Glutamatergic neuron (in vitro differentiated cells): ENCODE results near the gene SCAI. TPM values are rescaled to one million over a fixed set of nuclear protein-coding genes. Genes with fewer than 3 reads are reported as not detected.
"Not testable (repeated sequence)": the region's sequence is repeated elsewhere in the genome, so short reads cannot be mapped to it uniquely, and the experiment has no call there.

Experiments
- DNase-seq: peaks from one replicate; pipeline ENCODE4 v3.0.0; 2022
- H3K27ac Mint-ChIP-seq: one replicate; pipeline ENCODE4 v1.8.0; 2020; ENCODE audit warnings: mild to moderate bottlenecking, mixed read lengths, inconsistent platforms; ENCODE audit not compliant: unreplicated experiment
- H3K27me3 Mint-ChIP-seq: one replicate; pipeline ENCODE4 v1.8.0; 2020; ENCODE audit warnings: mild to moderate bottlenecking, moderate library complexity, mixed read lengths, inconsistent platforms; ENCODE audit not compliant: unreplicated experiment
- H3K36me3 Mint-ChIP-seq: one replicate; pipeline ENCODE4 v1.8.0; 2020; ENCODE audit warnings: mild to moderate bottlenecking, mixed read lengths, inconsistent platforms; ENCODE audit not compliant: unreplicated experiment
- H3K4me1 Mint-ChIP-seq: one replicate; pipeline ENCODE4 v1.8.0; 2020; ENCODE audit warnings: mild to moderate bottlenecking, low read depth, mixed read lengths, inconsistent platforms; ENCODE audit not compliant: unreplicated experiment
- H3K4me3 Mint-ChIP-seq: one replicate; pipeline ENCODE4 v1.8.0; 2020; ENCODE audit warnings: mild to moderate bottlenecking, mixed read lengths, inconsistent platforms; ENCODE audit not compliant: unreplicated experiment
- H3K9me3 Mint-ChIP-seq: one replicate; pipeline ENCODE4 v1.8.0; 2020; ENCODE audit warnings: mild to moderate bottlenecking, moderate library complexity, mixed read lengths, inconsistent platforms; ENCODE audit not compliant: unreplicated experiment
- total RNA-seq: library from RNA; stranded (reverse); fragmentation: NEBNext Ultra II Directional; extraction: Animal tissue kit (Norgen Biotek cat#: 25700); gene quantifications from one replicate; pipeline ENCODE4 v1.2.1, GENCODE V29; 2021; ENCODE audit not compliant: unreplicated experiment
- TF ChIP-seq, protein P1 (sequence below): fragments of 200-600 bp; sonication (generic); IDR thresholded peaks from one replicate; pipeline ENCODE4 v1.5.0; 2021; ENCODE audit not compliant: partially characterized antibody, unreplicated experiment

The SCAI gene
- total RNA-seq, 1 donor from 2014 or later: 13.7 TPM

DNA sequence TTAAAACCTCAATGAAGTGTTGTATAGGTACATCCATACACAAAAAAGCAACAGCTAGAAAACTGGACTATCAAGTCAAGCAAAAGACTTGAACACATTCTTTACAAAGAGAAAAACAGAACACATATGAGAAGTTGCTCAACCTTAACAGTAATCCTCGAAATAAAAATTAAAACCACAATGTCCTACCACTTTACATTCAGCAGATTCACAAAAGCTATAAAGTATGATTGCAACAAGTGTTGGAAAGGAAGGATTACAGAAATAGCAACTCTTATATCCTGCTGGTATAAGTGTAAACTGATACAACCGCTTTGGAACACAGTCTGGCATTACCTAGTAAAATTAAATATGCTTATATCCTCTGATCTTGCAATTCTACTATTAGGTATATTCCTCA is 173.9 kb downstream of the SCAI start:
- TF ChIP-seq, protein P1, sequence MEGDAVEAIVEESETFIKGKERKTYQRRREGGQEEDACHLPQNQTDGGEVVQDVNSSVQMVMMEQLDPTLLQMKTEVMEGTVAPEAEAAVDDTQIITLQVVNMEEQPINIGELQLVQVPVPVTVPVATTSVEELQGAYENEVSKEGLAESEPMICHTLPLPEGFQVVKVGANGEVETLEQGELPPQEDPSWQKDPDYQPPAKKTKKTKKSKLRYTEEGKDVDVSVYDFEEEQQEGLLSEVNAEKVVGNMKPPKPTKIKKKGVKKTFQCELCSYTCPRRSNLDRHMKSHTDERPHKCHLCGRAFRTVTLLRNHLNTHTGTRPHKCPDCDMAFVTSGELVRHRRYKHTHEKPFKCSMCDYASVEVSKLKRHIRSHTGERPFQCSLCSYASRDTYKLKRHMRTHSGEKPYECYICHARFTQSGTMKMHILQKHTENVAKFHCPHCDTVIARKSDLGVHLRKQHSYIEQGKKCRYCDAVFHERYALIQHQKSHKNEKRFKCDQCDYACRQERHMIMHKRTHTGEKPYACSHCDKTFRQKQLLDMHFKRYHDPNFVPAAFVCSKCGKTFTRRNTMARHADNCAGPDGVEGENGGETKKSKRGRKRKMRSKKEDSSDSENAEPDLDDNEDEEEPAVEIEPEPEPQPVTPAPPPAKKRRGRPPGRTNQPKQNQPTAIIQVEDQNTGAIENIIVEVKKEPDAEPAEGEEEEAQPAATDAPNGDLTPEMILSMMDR: no peak
- Mint-ChIP-seq H3K4me3 (no peak overlapping the region), H3K27ac (no peak overlapping the region), H3K4me1 (no peaks in the 10 kb centered on the region), H3K36me3 (no peaks in the 10 kb centered on the region), H3K9me3 (no peaks in the 10 kb centered on the region), H3K27me3 (no peaks in the 10 kb centered on the region)
- no peak for DNase-seq

GRCh38 chr9:124968238-124968637 is 175.1 kb downstream of the SCAI start:
- Mint-ChIP-seq H3K4me3 (no peak overlapping the region), H3K9me3 (no peaks in the 10 kb centered on the region), H3K27ac (no peak overlapping the region), H3K4me1 (no peaks in the 10 kb centered on the region), H3K36me3 (no peaks in the 10 kb centered on the region), H3K27me3 (no peaks in the 10 kb centered on the region)
- TF ChIP-seq, protein P1: no peak
- DNase-seq: no peak

GRCh38 chr9:124965775-124966568 is 177.4 kb downstream of the SCAI start:
- H3K4me3 Mint-ChIP-seq, H3K4me1 Mint-ChIP-seq, H3K36me3 Mint-ChIP-seq, H3K27me3 Mint-ChIP-seq, H3K27ac Mint-ChIP-seq, H3K9me3 Mint-ChIP-seq, DNase-seq: not testable (repeated sequence)

DNA sequence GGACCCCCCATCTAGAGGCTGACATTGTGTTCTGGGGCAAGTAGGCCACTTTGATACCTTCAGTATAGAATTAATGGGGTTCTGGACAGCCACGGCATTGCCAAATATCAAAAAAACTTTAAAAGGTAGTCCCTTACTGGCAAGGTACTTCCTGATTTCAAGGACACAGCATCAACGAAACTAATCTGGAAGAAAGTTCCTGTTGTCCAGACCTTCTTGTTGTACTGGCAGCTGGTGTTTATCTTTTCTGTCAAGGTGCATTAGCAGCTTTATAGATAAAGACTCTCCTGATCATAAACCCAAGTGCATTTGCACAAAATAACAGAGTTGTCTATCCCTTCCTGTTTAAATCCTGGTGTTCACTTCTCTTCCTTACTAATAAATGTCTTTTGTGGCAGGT is 178.7 kb downstream of the SCAI start:
- Mint-ChIP-seq H3K36me3 (no peaks in the 10 kb centered on the region), H3K4me3 (no peak overlapping the region), H3K9me3 (no peaks in the 10 kb centered on the region), H3K27me3 (no peaks in the 10 kb centered on the region), H3K4me1 (no peaks in the 10 kb centered on the region), H3K27ac (no peak overlapping the region)
- TF ChIP-seq, protein P1: no peak
- no peak for DNase-seq

DNA sequence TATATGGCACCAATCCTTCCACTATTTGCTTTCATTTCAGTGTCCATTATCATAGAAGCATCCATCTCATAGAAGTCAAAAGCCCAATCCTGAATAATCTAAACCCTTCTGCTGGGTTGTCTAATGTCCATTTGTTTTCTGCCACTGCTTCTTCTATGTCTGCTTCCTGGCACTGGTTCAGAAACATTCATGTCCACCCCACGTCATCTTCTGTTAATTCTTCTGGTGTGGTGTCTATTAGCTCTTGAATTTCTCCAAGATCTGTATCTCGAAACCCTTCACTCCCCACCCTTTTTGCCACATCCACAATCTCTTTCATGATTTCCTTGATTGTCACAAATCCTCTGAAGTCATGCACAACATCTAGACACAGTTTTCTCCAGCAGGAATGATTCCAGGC is 179.3 kb downstream of the SCAI start:
- Mint-ChIP-seq H3K4me1 (no peaks in the 10 kb centered on the region), H3K27ac (no peak overlapping the region), H3K36me3 (no peaks in the 10 kb centered on the region), H3K27me3 (no peaks in the 10 kb centered on the region), H3K4me3 (no peak overlapping the region), H3K9me3 (no peaks in the 10 kb centered on the region)
- no peak for DNase-seq
- TF ChIP-seq, protein P1: no peak
